ENCODE results near the gene EGR4. TPM values are rescaled to one million over a fixed set of nuclear protein-coding genes. Genes with fewer than 3 reads are reported as not detected.

Gene EGR4
- total and polyA plus RNA-seq, 10 donors: 0.02 to 0.03 TPM; not detected in 8

DNA sequence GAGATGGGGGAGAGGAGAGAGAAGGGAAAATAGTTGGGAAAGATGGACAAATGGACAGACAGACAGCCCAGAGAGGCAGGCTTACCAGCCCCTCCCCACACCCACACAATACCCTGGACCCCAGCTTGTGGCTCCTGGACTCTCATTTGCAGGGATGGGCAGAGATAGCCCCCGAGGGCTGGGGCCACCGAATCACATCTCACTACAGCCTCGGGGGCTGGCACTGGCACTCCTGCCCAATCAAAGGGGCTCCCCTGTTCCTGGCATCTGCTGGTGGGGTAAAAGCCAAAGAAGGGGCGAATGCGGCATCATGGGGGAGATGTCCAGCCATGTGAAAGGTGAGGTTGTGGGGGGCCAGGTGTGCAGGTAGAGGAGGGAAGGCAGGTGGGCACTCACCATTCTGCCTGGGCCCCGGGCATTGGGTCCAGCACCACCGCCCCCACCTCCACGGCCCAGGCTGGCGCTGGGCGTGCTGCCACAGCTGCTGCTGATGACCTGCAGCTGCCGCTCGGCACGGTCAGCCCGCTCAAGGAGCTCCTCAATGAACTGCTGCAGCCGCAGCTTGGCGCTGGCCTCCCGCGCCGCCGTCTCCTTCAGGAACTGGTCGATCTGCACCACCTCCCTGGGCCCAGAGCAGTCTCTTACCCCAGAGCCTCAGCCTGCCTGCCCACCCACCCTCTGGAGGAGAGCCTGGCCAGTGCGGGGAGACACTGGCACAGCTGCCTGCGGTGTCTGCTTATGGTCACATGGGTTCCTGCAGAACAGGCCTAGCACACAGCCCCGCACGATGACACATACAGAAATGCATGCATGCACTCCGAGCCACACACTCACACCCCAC is 27.1 kb downstream of the EGR4 start:
- DNase-seq: no peak
- H3K27me3 ChIP-seq (replicated peaks in 1 of 7): peaks cover 0 to 26% (median 0%) of the 10 kb centered on the region in 7 donors
- WGBS, 5 donors: 82 to 94% (median 93%) methylated on average over 9 to 26 of the region's 26 CpGs
- H3K4me3 ChIP-seq: no peak overlapping the region
- intact Hi-C loops (cut with DNase I; ENCODE audit: low total_unique reads): no loop called here
- H3K36me3 ChIP-seq: peaks cover 0 to 61% (median 9%) of the 10 kb centered on the region in 6 donors
- TF ChIP-seq POLR2AphosphoS5 (IDR thresholded peaks at IDR 0.05) (no peak), POLR2A (IDR thresholded peaks at IDR 0.05) (no peak)
- TF ChIP-seq, protein P1, sequence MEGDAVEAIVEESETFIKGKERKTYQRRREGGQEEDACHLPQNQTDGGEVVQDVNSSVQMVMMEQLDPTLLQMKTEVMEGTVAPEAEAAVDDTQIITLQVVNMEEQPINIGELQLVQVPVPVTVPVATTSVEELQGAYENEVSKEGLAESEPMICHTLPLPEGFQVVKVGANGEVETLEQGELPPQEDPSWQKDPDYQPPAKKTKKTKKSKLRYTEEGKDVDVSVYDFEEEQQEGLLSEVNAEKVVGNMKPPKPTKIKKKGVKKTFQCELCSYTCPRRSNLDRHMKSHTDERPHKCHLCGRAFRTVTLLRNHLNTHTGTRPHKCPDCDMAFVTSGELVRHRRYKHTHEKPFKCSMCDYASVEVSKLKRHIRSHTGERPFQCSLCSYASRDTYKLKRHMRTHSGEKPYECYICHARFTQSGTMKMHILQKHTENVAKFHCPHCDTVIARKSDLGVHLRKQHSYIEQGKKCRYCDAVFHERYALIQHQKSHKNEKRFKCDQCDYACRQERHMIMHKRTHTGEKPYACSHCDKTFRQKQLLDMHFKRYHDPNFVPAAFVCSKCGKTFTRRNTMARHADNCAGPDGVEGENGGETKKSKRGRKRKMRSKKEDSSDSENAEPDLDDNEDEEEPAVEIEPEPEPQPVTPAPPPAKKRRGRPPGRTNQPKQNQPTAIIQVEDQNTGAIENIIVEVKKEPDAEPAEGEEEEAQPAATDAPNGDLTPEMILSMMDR (IDR thresholded peaks at IDR 0.05 in 8 of 11, conservative IDR thresholded peaks at IDR 0.05 in 3 of 11): no peak
- H3K9me3 ChIP-seq: no peaks in the 10 kb centered on the region
- H3K27ac ChIP-seq: no peak overlapping the region
- peaks cover 0 to 16% (median 7%) of the 10 kb centered on the region in 6 donors for H3K4me1 ChIP-seq

DNA sequence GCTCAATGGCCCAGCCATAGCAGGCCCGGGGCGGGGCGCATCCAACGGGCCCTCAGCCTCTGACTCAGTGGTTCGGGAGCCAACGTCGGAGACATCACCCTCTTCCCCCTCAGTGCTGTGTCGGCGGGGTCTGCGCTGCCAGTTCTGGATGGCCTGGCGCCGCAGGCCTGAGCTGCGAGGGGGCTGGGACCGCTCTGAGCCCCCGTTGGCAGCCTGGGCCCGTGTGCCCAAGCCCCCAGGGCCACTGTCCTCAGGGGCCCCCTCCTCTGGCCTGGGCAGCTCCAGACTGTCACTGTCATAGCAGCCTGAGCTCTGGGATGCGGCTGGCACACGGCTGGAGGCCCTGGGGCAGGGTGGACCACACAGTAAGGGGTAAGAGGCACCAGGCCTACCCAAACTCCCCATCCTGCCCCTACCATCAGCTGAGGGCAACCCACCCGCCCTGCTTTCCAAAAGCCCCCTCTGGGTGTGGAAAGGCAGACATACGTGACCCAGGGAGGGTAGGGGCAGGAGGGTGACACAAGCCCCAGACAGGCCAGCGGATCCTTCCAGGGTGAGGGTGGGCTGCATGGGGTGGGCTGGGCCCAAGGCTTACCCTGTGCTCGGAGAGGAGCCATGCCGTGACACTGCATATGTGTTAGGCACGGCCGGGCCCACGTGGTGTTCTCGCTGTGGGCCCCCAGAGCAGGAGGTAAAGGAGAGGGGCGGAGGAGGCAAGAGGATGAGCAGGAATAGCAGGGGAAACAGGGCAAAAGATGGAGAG is 27.9 kb downstream of the EGR4 start:
- H3K27ac ChIP-seq: no peak overlapping the region
- WGBS, 5 donors: 88 to 93% (median 92%) methylated on average over 13 to 28 of the region's 28 CpGs
- H3K27me3 ChIP-seq (replicated peaks in 1 of 7): peaks cover 0 to 26% (median 0%) of the 10 kb centered on the region in 7 donors
- intact Hi-C loops (cut with DNase I; ENCODE audit: low total_unique reads): no loop called here
- peaks cover 0 to 61% (median 9%) of the 10 kb centered on the region in 6 donors for H3K36me3 ChIP-seq
- TF ChIP-seq POLR2AphosphoS5 (IDR thresholded peaks at IDR 0.05) (no peak), POLR2A (IDR thresholded peaks at IDR 0.05) (no peak)
- TF ChIP-seq, protein P1 (IDR thresholded peaks at IDR 0.05 in 8 of 11, conservative IDR thresholded peaks at IDR 0.05 in 3 of 11): no peak
- no peak overlapping the region for H3K4me3 ChIP-seq
- no peaks in the 10 kb centered on the region for H3K9me3 ChIP-seq
- no peak for DNase-seq
- H3K4me1 ChIP-seq: peaks cover 0 to 16% (median 7%) of the 10 kb centered on the region in 6 donors

DNA sequence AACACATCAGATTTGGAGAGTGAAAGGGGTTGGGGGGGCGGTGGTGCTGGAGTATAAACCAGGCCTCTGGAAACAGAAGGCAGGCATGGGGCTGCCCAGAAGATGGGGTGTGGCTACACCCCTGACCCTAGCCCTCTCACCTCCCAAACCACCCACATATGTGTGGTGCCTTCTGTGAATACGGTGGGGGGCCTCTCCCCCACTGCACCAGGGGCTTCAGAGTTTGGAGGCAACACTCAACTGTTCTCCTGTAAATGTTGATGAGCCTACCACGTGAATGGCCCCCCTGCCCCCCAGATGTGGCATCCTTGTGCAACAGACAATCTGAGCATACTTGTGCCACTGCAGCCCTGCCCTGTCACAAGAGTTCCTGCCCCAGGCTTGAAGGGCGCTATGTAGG is 28.6 kb downstream of the EGR4 start:
- 73 to 92% (median 87%) methylated on average over 3 to 4 of the region's 4 CpGs for WGBS, 5 donors
- Histone ChIP-seq H3K27me3 (replicated peaks in 1 of 7) (peaks cover 0 to 25% (median 0%) of the 10 kb centered on the region in 7 donors), H3K36me3 (peaks cover 0 to 68% (median 9%) of the 10 kb centered on the region in 6 donors), H3K27ac (no peak overlapping the region), H3K9me3 (no peaks in the 10 kb centered on the region), H3K4me3 (no peak overlapping the region), H3K4me1 (peaks cover 0 to 12% (median 6%) of the 10 kb centered on the region in 6 donors)
- intact Hi-C loops (cut with DNase I; ENCODE audit: low total_unique reads): no loop called here
- no peak for DNase-seq
- TF ChIP-seq, protein P1 (IDR thresholded peaks at IDR 0.05 in 8 of 11, conservative IDR thresholded peaks at IDR 0.05 in 3 of 11): no peak
- no peak for TF ChIP-seq POLR2A (IDR thresholded peaks at IDR 0.05)
- TF ChIP-seq POLR2AphosphoS5 (IDR thresholded peaks at IDR 0.05): no peak

DNA sequence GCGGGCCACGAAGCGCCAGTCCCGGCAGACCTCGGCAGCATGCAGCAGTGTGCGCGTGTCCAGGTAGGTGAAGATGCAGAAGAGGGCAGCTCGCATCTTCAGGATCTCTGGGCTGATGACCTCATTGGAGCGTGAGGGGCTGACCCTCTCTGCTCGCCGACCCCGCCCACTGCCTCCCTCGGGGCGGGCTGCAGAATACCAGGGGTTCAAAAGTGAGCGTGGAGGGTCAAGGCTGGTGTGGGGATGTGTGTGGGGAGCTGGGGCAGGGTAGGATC is 29.1 kb downstream of the EGR4 start:
- no peak overlapping the region for H3K27ac ChIP-seq
- whole genome bisulfite sequencing, 5 donors: 86 to 94% (median 92%) methylated on average over 15 of the region's 15 CpGs
- H3K27me3 ChIP-seq (replicated peaks in 1 of 7): peaks cover 0 to 20% (median 0%) of the 10 kb centered on the region in 7 donors
- H3K4me3 ChIP-seq: no peak overlapping the region
- H3K9me3 ChIP-seq: no peaks in the 10 kb centered on the region
- DNase-seq: no peak
- intact Hi-C loops (cut with DNase I; ENCODE audit: low total_unique reads): no loop called here
- H3K36me3 ChIP-seq: peaks cover 0 to 73% (median 9%) of the 10 kb centered on the region in 6 donors
- peaks cover 0 to 9% (median 5%) of the 10 kb centered on the region in 6 donors for H3K4me1 ChIP-seq
- TF ChIP-seq POLR2A (IDR thresholded peaks at IDR 0.05) (no peak), POLR2AphosphoS5 (IDR thresholded peaks at IDR 0.05) (no peak)
- TF ChIP-seq, protein P1 (IDR thresholded peaks at IDR 0.05 in 8 of 11, conservative IDR thresholded peaks at IDR 0.05 in 3 of 11): no peak
